ENCODE data around the gene EGFL8. TPM values are rescaled to one million over a fixed set of nuclear protein-coding genes. Genes with fewer than 3 reads are reported as not detected.
A peak's percentile ranks its signal among the peaks of the same experiment; 100 is the strongest.

Gene EGFL8
- total and polyA plus RNA-seq, 9 of the 15 experiments (the other 6 are each of a cell fraction or from before 2014, with no cell fraction given) = 2.2 to 47.4 (median 14.2) TPM

- TF ChIP-seq THAP12 (CRISPR knock-in tag; IDR thresholded peaks at IDR 0.05) (0 out of 2 replicates have a peak, but pooled peaks have one; percentile 19), GABPA (tag; conservative IDR thresholded peaks at IDR 0.05; ENCODE audit: low read depth) (peak; percentile 25; the same call in 1 of the 2 replicates), RAD21 (CRISPR knock-in tag; conservative IDR thresholded peaks at IDR 0.05 in 1 of 2, IDR thresholded peaks at IDR 0.05 in 1 of 2) (0 out of 4 replicates have a peak, but pooled peaks of 1 of the 2 experiments have one; percentile 9), STAT5B (CRISPR knock-in tag; IDR thresholded peaks at IDR 0.05) (no peak), ZNF511 (CRISPR knock-in tag; IDR thresholded peaks at IDR 0.05) (0 out of 2 replicates have a peak, but pooled peaks have one; percentile 24), POLR2A (conservative IDR thresholded peaks at IDR 0.05) (peak; percentile 56; the same call in 1 of the 2 replicates), ZNF23 (CRISPR knock-in tag; IDR thresholded peaks at IDR 0.05) (peak; percentile 4; the same call in 1 of the 2 replicates), NFRKB (IDR thresholded peaks at IDR 0.05; ENCODE audit: low read depth) (no peak), IRF9 (tag; IDR thresholded peaks at IDR 0.05) (no peak), ZNF644 (tag; IDR thresholded peaks at IDR 0.05; ENCODE audit: low read depth) (peak; percentile 19; the same call in 1 of the 2 replicates), ELF2 (CRISPR knock-in tag; IDR thresholded peaks at IDR 0.05) (0 out of 2 replicates have a peak, but pooled peaks have one; percentile 29), ZNF699 (CRISPR knock-in tag; IDR thresholded peaks at IDR 0.05; ENCODE audit: insufficient replicate concordance) (no peak), PHB (CRISPR knock-in tag; IDR thresholded peaks at IDR 0.05) (peak; percentile 90; the same call in 1 of the 2 replicates), JUN (IDR thresholded peaks at IDR 0.05; ENCODE audit: borderline replicate concordance, low read depth, low read length) (no peak), JUN (CRISPR knock-in tag; IDR thresholded peaks at IDR 0.05; ENCODE audit: borderline replicate concordance) (no peak), HNRNPLL (IDR thresholded peaks at IDR 0.05; ENCODE audit: low read depth, low read length, poor library complexity, severe bottlenecking) (peak; percentile 31)
Measured at GRCh38 chr6:32168350-32168749, 4.0 kb downstream of the EGFL8 start (continued).

All from K562 (cell line).